OCI-LY7 (cell line): ENCODE data around the gene MACROD2.

Experiments used
- EZH2phosphoT487 ChIP-seq: fragments of 200-600 bp; sonication (generic); IDR thresholded peaks from 2 replicates; pipeline ENCODE4 v1.6.1; 2018; ENCODE audit warnings: low read depth, borderline replicate concordance, mild to moderate bottlenecking, mixed run types, antibody characterized with exemption, low read length, moderate library complexity, mixed read lengths
- TF ChIP-seq, protein P1 (sequence below): fragments of 200-600 bp; sonication (generic); conservative IDR thresholded peaks from 2 replicates; pipeline ENCODE4 v1.5.1; 2014; ENCODE audit warnings: mild to moderate bottlenecking, antibody characterized with exemption, low read length, moderate library complexity, mixed read lengths

DNA sequence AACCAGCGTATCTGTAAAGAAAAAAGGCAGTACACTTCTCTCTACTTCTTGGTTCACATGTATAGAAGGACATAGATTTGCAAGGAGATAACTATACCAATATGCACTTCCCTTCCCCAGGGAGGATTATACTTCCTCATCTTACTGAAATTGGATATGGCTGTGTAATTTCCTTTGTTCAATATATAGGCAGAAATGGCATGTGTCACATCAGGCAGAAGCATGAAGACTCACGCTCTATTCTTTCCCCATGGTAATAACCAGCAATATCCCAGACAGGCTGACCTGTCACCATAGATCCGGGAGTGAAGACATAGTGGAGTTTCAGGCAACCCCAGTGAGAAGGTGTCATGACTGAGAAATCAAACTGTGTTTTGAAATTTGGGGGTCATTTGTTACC lies 2059.7 kb downstream of the MACROD2 start:
- TF ChIP-seq, protein P1, sequence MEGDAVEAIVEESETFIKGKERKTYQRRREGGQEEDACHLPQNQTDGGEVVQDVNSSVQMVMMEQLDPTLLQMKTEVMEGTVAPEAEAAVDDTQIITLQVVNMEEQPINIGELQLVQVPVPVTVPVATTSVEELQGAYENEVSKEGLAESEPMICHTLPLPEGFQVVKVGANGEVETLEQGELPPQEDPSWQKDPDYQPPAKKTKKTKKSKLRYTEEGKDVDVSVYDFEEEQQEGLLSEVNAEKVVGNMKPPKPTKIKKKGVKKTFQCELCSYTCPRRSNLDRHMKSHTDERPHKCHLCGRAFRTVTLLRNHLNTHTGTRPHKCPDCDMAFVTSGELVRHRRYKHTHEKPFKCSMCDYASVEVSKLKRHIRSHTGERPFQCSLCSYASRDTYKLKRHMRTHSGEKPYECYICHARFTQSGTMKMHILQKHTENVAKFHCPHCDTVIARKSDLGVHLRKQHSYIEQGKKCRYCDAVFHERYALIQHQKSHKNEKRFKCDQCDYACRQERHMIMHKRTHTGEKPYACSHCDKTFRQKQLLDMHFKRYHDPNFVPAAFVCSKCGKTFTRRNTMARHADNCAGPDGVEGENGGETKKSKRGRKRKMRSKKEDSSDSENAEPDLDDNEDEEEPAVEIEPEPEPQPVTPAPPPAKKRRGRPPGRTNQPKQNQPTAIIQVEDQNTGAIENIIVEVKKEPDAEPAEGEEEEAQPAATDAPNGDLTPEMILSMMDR: no peak
- TF ChIP-seq EZH2phosphoT487: no peak
